Measurements from ENCODE around the gene UBAC2.

The UBAC2 gene

DNA sequence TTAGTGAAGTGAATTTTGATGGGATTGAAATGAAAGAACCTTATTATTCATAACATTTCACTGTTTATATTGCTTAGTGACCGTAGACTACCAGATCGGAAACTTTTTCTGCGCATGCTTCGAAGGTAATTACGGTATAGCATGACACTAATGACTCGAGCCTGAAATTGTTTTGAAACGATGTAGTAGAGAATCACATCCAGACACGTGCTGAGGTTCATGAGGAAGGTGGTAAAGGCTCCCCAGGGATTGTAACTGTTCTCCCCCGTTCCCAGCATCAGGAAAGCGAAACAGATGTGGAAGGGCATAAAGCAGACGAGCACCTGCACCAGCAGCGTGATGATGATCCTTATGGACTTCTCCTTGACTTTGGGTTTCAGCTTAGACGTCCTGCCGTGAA is 54.2 kb downstream of the UBAC2 start:
- TF ChIP-seq ZFX (IDR thresholded peaks at IDR 0.05): no peak
- TF ChIP-seq, protein P1, sequence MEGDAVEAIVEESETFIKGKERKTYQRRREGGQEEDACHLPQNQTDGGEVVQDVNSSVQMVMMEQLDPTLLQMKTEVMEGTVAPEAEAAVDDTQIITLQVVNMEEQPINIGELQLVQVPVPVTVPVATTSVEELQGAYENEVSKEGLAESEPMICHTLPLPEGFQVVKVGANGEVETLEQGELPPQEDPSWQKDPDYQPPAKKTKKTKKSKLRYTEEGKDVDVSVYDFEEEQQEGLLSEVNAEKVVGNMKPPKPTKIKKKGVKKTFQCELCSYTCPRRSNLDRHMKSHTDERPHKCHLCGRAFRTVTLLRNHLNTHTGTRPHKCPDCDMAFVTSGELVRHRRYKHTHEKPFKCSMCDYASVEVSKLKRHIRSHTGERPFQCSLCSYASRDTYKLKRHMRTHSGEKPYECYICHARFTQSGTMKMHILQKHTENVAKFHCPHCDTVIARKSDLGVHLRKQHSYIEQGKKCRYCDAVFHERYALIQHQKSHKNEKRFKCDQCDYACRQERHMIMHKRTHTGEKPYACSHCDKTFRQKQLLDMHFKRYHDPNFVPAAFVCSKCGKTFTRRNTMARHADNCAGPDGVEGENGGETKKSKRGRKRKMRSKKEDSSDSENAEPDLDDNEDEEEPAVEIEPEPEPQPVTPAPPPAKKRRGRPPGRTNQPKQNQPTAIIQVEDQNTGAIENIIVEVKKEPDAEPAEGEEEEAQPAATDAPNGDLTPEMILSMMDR (conservative IDR thresholded peaks at IDR 0.05): no peak
- H3K27ac ChIP-seq: no peak overlapping the region

DNA sequence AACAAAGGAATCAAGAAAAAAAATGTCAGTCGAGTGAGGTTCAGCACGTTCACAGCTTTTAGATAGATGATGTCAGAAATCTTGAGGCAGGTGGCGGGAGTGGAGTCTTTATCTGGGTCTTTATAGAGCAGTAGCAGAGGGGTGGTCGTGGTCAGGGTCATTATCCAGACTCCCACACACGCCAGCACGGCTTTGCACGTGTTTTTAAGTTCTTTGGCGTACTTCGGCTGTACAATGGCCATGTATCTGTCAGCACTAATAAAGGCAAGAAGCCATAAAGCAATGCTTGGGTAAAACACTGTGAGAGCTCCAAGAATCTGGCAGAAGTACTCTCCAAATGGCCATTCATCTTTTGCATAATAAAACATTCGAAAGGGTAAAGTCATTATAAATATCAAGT is 54.6 kb downstream of the UBAC2 start:
- H3K27ac ChIP-seq: no peak overlapping the region
- TF ChIP-seq, protein P1 (conservative IDR thresholded peaks at IDR 0.05): no peak
- TF ChIP-seq ZFX (IDR thresholded peaks at IDR 0.05): no peak

DNA sequence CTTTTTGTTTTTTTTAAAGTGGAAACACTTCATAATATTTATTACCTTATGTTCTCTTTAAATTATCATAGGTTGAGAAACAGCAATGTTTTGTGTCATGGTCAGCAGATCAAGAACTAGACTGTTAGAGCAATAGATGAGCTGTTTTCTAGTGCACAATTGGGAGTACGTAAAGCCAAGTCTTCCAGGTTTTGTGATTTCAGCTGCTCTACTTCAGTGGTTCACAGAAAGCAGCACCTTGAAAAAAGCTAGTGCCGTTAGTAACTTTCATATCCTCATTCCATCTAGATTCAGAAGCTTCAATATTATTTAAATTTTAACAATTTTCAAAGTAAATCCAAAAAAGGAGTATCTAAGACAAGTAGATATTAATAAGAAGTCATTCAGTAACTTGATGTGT is 55.6 kb downstream of the UBAC2 start:
- no peak overlapping the region for H3K27ac ChIP-seq
- TF ChIP-seq, protein P1 (conservative IDR thresholded peaks at IDR 0.05): no peak
- TF ChIP-seq ZFX (IDR thresholded peaks at IDR 0.05): no peak

DNA sequence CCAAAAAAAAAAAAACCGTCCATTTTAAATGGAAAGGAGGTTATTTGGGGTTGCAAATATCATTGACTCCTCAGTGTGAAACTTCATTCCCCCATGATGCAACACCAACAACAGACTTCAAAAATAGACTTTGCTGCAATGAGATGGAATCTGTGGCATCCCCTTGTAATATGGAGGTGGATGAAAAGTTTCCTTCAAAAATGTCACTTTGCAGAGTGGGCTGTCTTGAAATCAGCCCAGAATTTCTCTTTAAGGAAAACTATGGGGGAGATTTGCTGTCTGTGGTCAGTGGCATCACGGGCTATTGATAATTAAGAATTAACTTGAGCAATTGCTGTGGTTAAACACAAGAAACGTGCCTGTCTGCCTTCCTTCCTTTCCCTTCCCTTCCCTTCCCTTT is 56.1 kb downstream of the UBAC2 start:
- no peak for TF ChIP-seq ZFX (IDR thresholded peaks at IDR 0.05)
- TF ChIP-seq, protein P1 (conservative IDR thresholded peaks at IDR 0.05): no peak
- no peak overlapping the region for H3K27ac ChIP-seq

DNA sequence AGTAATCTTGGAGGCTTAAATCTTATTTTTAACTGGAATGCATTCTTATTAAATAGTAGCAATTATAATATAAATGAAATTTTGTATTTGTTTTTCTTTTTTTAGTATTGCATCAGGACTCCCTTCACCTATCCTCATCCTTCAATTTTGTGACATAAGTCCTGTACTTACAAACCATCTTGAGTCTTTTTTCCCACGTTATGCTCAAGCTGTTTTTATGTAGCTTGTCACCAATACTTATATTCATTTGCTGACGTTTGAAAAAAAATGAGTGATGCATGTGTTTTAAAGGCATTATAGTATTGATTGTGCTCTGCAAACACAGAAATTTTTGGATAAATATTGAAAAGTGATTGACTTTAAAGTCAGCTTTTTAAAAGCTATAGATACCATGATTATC is 56.6 kb downstream of the UBAC2 start:
- TF ChIP-seq ZFX (IDR thresholded peaks at IDR 0.05): no peak
- TF ChIP-seq, protein P1 (conservative IDR thresholded peaks at IDR 0.05): no peak
- no peak overlapping the region for H3K27ac ChIP-seq

DNA sequence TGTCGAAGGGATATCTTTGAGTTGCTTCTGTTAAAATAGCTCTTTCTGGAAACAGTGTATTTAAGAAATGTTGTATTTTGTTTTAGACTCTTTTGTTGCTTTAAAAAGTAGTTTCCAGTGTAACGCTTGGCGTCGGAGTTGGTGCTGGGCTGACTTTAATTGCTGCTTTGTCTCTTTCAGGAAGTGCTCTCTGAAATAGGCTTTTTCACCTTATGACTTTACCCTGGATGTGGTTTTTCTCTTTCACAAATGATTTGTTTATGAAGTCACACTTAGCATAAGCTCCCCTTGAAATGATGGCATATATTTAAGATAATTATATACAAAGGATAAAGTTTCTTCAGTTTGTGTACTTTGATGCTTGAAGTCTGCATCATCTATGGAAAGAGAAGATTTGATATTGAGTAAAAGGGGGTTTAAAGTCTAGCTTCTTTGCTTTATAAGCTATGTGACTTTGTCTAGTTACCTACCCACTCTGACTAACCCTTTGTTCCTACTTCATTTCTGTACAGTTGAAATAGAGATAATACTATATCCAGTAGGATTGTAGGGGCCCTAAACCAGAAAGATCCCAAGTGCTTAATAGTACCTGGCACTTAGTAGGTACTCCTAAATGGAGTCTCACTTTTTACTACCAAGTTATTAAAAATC is 57.7 kb downstream of the UBAC2 start, which contains the start of gene GPR18:
GPR18 (minus strand) TSS at position 170 of the 651 bp plus-strand sequence. CDS start 2,507 bp downstream, outside the sequence.
- no peak within 1 kb of the TSS for H3K27ac ChIP-seq

DNA sequence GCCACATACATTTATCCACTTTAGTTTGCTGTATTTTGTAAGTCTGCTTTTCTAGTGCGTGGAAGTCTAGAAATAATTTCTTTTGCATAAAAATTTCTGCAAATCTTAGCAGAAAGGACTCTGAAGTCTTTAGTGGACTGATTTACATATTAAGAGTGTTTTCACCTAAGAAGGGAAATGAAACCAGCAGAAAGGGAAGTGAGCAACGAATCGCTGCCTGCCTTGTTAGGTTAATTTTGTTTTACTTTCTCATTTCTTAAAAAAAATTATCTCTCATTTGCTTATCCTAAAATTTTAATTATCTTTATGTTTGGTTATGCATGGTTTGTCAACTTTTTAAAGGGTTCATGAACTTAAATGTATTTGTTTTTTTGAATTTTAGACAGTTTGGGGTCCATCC is 58.3 kb downstream of the UBAC2 start:
- no peak overlapping the region for H3K27ac ChIP-seq
- TF ChIP-seq, protein P1 (conservative IDR thresholded peaks at IDR 0.05): no peak
- TF ChIP-seq ZFX (IDR thresholded peaks at IDR 0.05): no peak

More for the DNA sequence above, 57.7 kb downstream of the UBAC2 start, which contains the start of gene GPR18:
- TF ChIP-seq, protein P1 (conservative IDR thresholded peaks at IDR 0.05): no peak
- no peak for TF ChIP-seq ZFX (IDR thresholded peaks at IDR 0.05)
